GF-D8 (cell line): Measurements from ENCODE around the gene BCL3.
"Not testable (repeated sequence)": the region's sequence is repeated elsewhere in the genome, so short reads cannot be mapped to it uniquely, and the experiment has no call there.

ENCODE experiments used
- DNase-seq: peaks from one replicate; lab custom pipeline; 2025; lab: John Stamatoyannopoulos, UW

BCL3 gene

DNA sequence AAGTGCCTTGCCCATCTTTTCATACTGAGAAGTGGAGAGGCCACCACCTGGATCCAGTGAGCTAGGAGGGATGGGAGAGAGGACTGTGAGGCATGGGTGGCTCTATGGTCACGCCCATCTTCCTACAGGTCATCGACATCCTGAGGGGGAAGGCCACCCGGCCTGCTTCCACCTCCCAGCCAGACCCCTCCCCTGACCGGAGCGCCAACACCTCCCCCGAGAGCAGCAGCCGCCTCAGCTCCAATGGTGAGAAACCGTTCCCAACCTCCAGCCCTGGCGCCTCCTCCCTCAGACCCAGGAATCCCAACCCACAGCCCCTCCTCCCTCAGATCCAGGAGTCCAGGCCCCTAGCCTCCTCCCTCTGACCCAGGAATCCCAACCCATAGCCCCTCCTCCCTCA, 10.1 kb downstream of the BCL3 start:
- DNase-seq, result no peak

DNA sequence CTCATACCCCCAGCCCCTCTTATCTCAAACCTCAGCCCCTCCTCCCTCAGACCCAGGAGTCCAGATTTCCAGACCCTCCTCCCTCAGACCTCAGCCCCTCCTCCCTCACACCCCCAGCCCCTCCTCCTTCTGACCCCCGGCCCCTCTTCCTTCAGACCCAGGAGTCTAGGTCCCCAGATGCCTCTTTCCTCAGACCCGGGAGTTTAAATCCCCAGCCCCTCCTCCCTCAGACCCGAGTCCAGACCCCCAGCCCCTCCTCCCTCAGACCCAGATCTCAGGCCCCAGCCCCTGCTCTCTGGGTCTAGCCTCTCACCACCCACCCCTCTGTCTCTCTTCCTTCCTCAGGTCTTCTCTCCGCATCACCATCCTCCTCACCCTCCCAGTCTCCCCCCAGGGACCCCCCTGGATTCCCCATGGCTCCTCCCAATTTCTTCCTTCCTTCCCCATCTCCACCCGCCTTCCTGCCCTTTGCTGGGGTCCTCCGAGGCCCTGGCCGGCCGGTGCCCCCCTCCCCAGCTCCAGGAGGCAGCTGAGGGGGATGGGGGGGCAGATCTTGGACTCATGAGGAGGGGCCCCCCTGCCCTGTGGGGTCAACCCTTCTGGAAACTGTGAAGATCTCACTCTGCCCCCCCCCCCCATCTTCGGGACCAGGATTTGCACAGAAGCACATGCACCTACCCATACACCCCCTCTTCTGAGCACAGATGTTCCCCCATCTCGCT, 10.7 kb downstream of the BCL3 start:
- no peak for DNase-seq

DNA sequence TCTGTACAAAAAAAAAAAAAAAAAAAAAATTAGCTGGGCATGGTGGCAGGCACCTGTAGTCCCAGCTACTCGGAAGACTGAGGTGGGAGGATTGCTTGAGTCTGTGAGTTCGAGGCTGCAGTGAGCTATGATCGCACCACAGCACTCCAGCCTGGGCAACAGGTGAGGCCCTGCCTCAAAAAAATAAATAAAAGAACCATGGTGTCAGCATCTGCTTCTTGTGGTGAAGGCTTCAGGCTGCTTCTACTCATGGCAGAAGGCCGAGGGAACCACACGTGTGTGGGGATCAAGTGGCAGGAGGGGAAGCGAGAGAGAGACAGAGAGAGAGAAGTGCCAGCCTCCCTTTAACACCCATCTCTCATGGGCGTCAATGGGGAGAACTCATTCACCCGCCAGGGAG, 13.5 kb downstream of the BCL3 start:
- DNase-seq, result no peak

DNA sequence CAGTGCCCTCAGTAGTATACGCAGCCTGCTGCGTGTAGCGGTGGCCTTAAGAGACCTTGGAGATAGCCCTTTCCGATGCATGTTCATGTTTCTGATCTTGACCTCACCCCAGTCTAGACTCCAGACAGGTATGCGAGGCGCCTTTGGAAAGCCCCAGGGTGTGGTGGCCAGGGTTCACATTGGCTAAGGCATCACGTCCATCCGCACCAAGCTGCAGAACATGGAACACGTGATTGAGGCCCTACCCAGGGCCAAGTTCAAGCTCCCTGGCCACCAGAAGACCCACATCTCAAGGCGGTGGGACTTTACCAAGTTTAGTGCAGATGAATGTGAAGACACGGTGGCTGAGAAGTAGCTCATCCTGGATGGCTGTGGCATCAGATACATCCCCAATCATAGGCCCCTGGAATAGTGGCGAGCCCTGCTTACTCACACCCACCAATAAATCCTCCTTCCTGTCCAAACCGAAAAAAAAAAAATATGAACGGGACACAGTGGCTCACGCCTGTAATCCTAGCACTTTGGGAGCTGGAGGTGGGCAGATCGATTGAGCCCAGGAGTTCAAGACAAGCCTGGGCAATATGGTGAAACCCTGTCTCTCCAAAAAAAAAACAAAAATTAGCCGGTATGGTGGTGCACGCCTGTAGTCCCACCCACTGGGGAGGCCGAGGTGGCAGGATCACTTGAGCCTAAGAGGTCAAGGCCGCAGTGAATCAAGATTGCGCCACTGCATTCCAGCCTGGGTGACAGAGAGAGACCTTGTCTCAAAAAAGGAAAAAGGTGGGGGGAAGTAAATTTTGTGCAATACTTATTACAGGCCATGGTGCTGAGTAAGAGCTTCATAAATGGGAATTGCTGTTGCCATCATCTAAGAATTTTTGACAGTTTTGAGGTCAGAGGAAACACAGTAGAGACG, 16.8 kb downstream of the BCL3 start:
- peak; percentile 65 for DNase-seq

DNA sequence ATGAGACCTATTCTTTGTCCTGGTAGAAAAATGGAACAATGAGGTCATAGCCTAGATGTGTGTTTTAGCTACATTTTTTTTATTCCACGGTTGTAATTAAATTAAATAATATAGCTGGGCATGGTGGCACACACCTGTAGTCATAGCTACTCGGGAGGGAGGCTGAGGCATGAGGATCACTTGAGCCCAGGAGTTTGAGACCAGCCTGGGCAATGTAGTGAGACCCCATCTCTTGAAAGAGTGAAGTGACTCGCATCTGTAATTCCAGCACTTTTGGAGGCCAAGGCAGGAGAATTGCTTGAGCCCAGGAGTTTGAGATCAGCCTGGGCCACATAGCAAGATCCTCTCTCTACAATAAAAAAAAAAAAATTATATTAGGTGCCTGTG, 17.4 kb downstream of the BCL3 start:
- DNase-seq, result no peak

DNA sequence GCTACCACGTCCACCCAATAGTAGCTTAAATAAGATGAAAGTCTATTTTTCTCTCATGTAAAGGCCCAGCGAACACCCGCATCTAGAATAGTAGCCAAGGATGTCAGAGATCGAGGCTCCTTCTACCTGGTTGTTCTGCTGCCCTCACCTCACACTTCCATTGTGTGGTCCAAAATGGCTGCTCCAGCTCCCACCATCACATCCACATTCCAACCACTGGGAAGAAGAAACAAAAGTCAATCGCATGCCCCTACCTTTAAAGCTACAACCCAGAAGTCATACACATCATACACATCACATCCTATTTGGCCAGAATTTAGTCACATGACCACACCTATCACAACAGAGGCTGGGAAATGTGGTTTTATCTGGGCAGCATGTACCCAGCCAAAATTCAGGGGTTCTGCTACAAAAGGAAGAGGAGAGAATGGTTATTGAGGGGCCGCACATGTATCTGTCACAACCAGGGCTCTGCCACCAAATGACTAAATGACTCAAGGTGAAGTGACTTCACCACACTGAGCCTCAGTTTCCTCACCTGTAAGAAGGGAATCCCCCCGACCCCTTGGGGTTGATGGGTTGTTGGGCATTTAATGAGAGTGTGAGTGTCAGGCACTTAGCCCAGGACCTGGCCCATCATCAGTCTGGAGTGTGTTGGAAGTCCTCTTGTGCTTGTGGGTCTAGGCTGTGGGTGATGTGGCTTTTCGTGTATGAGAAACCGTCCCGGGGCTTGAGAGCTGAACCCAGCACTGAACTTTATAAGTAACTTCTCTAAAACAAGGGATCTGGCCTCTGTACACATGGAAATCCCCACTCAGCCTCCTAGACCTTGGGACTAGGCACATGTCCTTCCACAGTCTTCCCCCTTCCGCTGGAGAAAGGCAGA, 19.0 kb downstream of the BCL3 start:
- no peak for DNase-seq

DNA sequence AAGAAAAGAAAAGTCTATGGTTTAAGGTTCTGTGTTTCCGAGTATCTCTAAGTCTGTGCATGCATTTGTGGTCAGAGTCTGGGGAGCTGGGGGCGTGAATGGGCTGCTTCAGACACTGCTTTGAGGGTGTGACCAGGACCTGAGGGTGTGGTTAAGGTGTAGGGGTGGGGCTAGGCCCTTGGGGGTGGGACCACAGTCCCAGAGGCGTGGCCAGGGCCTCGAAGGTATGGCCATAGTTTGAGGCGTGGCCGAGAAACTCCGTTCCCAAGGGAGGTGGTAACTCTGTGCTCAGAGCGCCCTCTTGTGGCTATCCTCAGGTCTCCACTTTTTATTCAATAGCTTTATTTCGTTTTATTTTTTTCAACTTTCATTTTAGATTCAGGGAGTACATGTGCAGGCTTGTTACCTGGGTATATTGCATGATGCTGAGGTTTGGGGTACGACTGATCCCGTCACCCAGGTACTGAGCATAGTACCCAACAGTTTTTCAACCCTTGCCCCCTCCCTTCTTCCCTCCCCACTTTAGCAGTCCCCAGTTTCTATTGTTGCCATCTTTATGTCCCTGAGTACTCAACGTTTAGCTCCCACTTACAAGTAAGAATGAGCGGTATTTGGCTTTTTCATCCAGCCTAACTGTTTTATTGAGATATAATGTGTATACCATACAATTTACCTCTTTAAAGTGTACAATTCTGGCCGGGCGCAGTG, 22.2 kb downstream of the BCL3 start:
- DNase-seq, result peak; percentile 75

DNA sequence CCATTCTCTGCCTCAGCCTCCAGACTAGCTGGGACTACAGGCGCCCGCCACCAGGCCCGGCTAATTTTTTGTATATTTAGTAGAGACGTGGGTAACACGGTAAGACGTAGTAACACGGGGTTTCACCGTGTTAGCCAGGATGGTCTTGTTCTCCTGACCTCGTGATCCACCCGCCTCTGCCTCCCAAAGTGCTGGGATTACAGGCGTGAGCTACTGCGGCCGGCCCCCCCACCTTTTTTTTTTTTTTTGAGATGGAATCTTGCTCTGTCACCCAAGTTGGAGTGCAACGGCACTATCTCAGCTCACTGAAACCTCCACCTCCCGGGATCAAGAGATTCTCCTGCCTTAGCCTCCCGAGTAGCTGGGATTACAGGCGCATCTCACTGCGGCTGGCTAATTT, 23.6 kb downstream of the BCL3 start:
- not testable (repeated sequence) for DNase-seq

DNA sequence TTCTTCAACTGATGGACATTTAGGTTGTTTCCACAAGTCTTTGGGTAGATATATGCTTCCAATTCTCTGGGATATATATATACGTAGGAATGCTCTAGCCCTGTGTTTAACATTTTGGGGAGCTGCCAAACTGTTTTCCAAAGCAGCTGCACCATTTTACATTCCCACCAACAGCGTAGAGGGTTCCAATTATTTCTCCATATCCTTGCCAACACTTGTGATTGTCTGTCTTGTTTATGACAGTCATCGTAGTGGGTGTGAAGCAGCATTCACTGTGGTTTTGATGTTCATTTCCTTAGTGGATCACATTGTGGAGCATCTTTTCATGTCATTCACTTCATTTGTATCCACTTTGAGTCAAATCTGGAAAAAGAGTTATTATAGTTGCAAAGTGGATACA, 24.5 kb downstream of the BCL3 start:
- DNase-seq, result no peak

DNA sequence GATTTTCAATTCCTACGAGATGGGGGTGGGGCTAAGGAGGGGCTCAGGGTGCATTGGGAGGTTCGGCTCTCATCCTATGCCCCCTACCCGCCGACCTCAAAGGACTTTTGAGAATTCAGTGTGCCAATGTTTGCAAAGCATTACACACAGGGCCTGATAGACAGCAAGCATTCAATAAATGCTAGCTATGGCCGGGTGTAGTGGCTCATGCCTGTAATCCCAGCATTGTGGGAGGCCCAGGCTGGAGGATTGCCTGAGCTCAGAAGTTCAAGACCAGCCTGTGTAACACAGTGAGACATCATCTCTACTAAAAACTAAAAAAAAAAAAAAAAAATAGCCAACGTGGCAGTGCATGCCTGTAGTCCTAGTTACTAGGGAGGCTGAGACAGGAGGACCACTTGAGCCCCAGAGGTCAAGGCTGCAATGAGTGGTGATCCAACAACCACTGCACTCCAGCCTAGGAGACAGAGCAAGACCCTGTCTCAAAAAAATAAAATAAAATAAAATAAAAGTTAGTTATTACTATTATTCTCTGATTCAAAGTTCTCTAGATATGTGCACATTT, 27.2 kb downstream of the BCL3 start:
- DNase-seq, result no peak

DNA sequence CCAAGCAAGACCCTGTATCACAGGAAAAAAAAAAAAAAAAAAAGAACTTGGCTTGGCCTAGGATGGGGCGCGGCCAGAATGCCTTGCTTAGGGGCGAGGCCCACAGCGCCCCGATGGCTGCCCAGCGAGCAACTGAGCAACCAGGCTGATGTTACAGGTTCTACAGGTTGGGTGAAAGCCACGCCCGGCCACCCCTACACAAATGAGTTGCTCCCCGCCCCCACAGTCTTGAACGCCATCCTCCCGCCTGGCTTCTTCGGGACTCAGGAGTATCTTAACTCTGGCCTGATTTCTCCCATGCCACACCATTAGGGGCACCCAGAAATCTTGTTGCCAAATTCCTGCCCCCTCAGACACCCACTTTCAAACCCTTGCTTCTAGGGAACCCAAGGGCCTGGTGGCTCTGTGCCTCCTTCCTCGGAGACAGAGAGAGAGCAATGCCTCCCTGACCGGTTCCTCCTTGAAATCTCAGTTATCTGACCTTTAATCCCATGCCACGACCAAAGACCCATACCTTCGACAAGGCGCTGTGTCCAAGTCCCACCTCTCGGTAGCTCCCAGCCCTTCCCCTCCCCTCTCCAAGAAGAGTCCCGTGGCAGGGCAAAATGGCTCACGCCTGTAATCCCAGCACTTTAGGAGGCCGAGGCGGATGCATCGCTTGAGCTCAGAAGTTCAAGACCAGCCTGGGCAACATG, 28.0 kb downstream of the BCL3 start:
- no peak for DNase-seq

DNA sequence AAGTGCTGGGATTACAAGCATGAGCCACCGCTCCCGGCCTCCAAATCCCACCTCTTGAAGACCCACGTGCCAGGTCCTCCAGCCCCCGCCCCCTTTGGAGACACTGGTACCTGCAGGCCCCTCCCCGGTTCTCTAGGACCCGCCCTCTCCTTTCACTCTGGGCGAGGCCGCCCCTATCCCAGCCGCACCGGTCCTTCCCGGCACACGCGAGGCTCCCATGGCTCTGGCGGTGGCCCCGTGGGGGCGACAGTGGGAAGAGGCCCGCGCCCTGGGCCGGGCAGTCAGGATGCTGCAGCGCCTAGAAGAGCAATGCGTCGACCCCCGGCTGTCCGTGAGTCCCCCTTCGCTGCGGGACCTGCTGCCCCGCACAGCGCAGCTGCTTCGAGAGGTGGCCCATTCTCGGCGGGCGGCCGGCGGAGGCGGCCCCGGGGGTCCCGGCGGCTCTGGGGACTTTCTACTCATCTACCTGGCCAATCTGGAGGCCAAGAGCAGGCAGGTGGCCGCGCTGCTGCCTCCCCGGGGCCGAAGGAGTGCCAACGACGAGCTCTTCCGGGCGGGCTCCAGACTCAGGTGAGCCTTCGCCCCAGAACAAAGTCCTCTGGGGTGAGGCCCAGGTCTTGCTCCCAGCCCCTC, 29.3 kb downstream of the BCL3 start, which contains the start of gene CBLC:
Gene CBLC, plus strand, starts transcription at position 176 of the 633 bp plus-strand sequence. Its CDS starts 42 bp downstream, at position 218.
- no peak for DNase-seq

DNA sequence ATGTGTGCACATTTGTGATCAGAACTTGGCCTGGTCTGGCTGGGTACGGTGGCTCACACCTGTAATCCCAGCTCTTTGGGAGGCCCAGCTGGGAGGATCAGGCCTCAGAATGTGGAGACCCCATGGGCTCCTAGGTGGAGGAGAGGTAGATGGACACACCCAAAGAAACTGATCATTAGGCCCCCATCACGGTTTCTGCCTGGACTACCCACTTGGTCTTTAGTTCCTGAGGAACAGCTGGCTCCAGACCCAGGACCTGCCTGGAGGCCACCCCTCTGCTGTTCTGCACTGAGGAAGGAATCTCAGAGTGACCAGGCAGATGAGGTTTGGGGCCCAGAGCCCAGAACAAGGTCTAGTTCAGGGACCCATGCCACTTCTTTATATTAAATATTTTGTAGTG, 30.6 kb downstream of the BCL3 start:
- no peak for DNase-seq

DNA sequence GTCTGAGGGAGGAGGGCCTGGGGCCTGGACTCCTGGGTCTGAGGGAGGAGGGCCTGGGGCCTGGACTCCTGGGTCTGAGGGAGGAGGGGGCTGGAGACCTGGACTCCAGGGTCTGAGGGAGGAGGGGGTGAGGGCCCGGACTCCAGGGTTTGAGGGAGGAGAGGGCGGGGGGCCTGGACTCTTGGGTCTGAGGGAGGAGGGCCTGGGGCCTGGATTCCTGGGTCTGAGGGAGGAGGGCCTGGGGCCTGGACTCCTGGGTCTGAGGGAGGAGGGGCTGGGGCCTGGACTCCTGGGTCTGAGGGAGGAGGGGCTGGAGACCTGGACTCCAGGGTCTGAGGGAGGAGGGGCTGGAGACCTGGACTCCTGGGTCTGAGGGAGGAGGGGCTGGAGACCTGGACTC, 33.2 kb downstream of the BCL3 start:
- DNase-seq, result not testable (repeated sequence)

DNA sequence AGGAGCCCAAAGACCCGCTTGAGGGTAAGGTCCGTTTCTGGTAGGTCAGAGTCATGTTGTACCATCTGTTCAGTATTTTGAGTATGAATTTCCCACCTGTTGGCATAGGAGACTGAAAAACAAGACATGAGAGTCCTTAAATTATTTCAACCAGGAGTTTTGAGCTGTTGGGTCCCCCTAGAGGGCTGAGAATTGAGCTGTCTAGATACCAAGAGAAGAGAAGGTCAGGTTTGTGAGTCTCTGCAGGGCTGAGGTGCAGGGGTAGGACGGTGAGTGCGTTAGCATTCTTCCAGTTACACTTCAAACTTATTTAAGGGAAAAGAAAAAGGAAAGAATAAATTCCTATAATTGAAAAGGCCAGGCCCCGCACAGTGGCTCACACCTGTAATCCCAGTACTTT, 34.2 kb downstream of the BCL3 start:
- DNase-seq, result no peak

DNA sequence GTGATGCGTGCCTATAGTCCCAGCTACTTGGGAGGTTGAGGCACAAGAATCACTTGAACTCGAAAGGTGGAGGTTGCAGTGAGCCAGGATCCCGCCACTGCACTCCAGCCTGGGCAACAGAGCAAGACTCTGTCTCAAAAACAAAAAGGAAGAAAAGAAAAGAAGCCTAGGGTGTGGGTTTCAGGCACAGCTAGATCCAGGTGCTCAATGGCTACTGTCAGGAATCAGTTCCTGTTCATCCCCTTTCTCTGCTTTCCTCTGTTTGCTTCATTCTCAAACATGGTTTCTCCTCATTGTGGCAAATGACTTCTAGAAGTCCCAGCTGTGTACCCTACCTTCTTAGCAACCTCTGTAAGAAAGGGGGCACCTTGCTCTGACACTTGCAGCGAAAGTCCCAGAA, 35.0 kb downstream of the BCL3 start:
- no peak for DNase-seq

DNA sequence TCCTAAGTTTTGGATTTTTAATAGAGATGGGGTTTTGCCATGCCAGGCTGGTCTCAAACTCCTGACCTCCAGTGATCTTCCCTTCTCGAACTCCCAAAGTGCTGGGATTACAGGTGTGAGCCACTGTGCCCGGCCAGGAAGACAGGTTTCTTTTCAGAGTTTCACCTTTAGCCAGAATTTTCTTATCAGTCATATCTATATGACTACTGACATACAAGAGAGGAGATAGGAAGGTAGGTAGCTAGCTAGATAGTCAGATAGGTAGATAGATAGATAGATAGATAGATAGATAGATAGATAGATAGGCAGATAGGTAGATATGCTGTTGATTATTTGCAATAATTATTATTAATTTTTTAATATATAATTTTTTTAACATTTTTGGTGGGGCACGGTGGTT, 36.8 kb downstream of the BCL3 start:
- DNase-seq, result no peak

DNA sequence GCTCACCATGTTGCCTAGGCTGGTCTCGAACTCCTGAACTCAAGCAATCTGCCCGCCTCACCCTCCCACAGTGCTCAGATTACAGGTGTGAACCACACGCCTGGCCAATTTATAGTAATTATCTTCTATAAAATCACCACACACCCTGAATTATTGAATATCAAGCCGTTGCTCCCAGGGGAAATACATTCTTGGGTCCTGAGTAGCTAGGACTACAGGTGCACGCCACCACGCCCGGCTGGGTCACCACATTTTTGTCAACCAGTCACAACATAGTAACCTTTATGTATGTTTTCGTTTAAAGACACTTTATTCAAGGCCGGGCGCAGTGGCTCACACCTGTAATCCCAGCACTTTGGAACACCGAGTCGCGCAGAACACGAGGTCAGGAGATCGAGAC, 37.5 kb downstream of the BCL3 start:
- DNase-seq, result no peak

DNA sequence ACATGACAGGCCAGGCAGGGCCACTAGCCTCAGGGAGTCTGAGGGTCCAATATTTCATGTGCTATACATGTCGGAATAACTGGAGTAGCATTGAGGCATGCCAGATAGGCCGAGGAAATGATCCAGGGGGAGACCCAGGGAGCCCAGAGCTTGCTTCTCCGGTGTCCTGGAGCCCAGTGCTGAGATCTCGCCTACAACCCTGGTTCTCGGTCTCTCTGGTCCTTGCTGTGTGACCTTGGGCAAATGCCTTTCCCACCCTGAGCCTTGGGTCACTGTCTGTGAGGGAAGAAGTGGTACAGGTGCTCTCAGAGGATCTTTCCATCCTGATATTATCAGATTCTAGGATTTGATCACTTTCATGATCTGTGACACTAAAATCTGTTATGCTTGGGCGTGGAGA, 40.5 kb downstream of the BCL3 start:
- no peak for DNase-seq

DNA sequence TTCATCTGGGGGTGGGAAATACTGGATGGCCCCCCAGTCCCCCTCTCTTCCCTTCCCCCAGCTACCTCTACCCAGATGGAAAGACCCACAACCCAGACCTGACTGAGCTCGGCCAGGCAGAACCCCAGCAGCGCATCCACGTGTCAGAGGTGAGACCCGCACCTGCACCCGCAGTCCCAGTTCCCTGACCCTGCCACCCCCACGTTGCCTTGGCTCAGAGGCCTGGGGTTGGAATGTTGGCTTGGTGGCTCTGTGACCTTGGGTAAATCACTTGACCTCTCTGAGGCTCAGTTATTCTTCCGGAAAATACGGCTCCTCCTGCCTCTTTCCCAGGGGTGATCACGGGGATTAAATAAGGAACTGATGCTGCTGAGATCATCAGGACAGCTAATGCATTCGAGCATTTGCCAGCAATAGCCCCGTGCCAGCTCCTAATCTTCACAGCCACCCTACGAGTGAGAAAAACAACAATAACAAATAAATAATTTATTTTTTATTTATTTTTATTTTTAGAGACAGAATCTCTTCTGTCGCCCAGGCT, 41.5 kb downstream of the BCL3 start:
- no peak for DNase-seq
